Measurements from ENCODE around the gene SPAAR.

GRCh38 chr9:35937227-35937626, 27.9 kb downstream of the SPAAR start:
- TF ChIP-seq, protein P1, sequence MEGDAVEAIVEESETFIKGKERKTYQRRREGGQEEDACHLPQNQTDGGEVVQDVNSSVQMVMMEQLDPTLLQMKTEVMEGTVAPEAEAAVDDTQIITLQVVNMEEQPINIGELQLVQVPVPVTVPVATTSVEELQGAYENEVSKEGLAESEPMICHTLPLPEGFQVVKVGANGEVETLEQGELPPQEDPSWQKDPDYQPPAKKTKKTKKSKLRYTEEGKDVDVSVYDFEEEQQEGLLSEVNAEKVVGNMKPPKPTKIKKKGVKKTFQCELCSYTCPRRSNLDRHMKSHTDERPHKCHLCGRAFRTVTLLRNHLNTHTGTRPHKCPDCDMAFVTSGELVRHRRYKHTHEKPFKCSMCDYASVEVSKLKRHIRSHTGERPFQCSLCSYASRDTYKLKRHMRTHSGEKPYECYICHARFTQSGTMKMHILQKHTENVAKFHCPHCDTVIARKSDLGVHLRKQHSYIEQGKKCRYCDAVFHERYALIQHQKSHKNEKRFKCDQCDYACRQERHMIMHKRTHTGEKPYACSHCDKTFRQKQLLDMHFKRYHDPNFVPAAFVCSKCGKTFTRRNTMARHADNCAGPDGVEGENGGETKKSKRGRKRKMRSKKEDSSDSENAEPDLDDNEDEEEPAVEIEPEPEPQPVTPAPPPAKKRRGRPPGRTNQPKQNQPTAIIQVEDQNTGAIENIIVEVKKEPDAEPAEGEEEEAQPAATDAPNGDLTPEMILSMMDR (optimal IDR thresholded peaks at IDR 0.05 in 1 of 3, IDR thresholded peaks at IDR 0.05 in 1 of 3, conservative IDR thresholded peaks at IDR 0.05 in 1 of 3; ENCODE audit: extremely low read depth in 1 of 3, insufficient read depth in 2 of 3, low read length in 3 of 3) = no peak
- no peak for TF ChIP-seq EZH2 (IDR thresholded peaks at IDR 0.05; ENCODE audit: low read length)
